GM12874 (cell line): Measurements from ENCODE around the gene LTV1.

ENCODE experiments used
- CTCF ChIP-seq: IDR thresholded peaks from 2 replicates; pipeline ENCODE4 v1.5.1; 2011; ENCODE audit warnings: low read depth, mild to moderate bottlenecking, control low read depth, low read length, moderate library complexity; ENCODE audit not compliant: insufficient read depth

The LTV1 gene

GRCh38 chr6:143859891-143860660, 16.9 kb downstream of the LTV1 start:
- no peak for TF ChIP-seq CTCF

DNA sequence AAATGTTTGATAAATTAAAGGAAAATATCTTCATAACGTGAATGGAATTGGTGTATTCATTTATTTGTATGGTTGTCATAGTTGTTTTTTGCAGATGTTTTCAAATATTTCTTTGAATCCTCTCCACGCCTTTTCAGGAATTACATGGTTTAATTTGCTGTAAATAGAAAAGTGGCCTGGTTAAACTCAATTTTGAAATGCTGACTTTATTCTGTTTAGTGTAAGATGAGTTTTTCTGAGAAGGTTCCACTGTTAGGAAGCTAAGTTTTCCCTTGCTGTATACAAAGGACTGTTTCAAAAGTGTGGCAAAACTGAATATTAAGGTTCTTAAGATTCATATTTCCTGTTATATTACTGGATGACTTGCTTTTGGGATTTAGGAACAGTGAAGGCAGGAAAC, 20.6 kb downstream of the LTV1 start:
- no peak for TF ChIP-seq CTCF

DNA sequence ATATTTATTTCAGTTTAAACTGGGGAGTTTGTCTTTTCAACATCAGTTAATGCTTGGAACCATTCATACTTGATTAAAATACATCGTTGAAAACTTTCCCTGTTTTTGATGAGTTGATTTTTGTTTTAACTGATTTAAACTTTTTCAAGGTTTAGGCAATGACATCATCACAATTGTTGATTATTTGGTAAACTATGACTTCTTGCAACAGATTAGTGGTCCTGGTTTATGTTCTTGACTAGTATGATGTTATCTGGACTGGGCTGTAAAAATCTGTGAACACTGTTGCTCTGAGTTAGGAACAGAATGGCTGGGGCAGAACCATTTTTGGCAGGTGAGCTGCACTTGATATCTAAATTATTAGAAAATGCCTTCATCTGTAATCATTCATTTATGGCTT, 21.1 kb downstream of the LTV1 start, which contains the start of gene ZC2HC1B:
Gene ZC2HC1B, plus strand, starts transcription at position 241 of the 400 bp plus-strand sequence. Its CDS starts 66 bp downstream, at position 307.
- TF ChIP-seq CTCF: no peak

DNA sequence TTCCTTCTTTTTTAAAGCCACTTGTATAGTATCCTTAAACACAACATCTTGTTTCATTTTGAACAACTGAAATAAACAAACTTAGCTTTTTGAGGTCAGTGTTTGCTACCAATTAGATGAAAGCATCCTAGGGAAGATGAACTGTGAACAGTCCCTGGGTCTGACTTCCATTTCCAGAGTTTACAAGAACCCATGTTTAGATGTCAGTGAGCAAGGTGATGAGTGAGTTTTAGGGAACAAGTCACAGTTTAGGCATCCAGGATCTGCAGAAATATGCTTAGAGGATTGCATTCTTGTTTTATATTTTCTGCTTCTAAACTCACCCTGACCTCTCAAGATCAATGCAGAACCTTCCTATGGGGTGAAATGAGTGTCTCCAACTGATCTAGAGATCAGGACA, 24.1 kb downstream of the LTV1 start:
- no peak for TF ChIP-seq CTCF

GRCh38 chr6:143872201-143872600, 29.1 kb downstream of the LTV1 start:
- no peak for TF ChIP-seq CTCF

DNA sequence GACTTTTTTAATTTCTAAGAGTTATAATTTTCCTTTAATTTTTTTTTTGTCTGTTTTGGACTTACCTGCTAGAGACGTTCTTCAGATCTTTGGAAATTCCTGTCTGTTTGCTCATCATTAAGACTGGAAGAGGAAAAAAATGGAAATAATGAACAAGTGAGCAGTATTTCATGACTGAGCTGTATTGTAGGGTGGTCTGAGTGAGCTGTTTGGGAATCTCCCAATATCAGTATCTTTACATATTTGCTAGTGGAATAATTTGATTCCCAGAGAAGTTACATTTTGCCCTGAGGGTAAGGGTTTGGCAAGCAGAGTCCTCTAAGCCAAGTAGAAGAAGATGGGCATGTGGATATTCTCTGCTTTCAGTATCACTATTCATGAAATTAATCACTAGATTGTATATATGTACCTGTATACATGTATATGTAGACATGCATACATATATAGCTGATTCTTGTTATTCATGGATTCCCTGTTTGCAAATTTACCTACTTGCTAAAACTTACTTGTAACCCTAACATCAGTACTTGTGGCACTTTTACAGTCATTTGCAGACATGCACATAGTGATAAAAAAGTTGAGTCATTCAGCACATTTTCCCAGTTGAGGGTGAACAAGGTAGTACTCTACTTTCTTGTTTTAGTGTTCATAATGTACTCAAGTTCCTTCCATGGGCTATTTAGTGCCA, 34.6 kb downstream of the LTV1 start:
- no peak for TF ChIP-seq CTCF

DNA sequence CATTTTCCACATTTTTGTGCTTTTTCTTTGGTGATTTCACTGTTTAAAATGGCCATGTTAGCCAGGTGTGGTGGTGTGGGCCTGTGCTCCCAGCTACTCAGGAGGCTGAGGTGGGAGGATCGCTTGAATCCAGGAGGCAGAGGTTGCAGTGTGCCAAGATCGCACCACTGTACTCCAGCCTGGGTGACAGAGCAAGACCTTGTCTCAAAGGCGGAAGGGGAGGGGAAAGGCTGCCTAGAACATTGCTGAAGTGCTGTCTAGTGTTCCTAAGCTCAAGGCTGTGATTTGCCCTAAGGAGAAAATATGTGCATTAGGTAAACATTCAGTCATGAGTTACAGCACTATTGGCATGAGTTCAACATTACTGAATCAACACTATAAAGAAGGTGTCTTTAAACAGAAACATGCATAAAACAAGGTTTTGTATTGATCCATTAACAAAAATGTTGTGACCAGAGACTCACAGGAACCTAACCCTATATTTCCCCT, 35.2 kb downstream of the LTV1 start:
- no peak for TF ChIP-seq CTCF
